ENCODE results near the gene GYPC.

GRCh38 chr2:126736133-126736874, 80.3 kb downstream of the GYPC start:
- TF ChIP-seq CTCF (IDR thresholded peaks at IDR 0.05) = no peak
- no peak for TF ChIP-seq POLR2A (IDR thresholded peaks at IDR 0.05)
